A673 (cell line): ENCODE measurements around the gene ACTR5. TPM values are rescaled to one million over a fixed set of nuclear protein-coding genes. Genes with fewer than 3 reads are reported as not detected.

Source experiments
- BruUV-seq: library from RNA; stranded (reverse); fragments of 400-500 nt; replicated peaks from 2 replicates; lab custom pipeline; 2021; lab: Mats Ljungman, UMichigan
- CTCF ChIA-PET: fragments of 300-600 bp; sonication (Branson Sonifier 250); formaldehyde crosslinking; loops from one replicate; lab custom pipeline; 2022; ENCODE audit warnings: antibody characterized with exemption; lab: Charles Lee
- POLR2A ChIA-PET: fragments of 300-600 bp; sonication (Branson Sonifier 250); formaldehyde crosslinking; loops from one replicate; lab custom pipeline; 2022; ENCODE audit warnings: antibody characterized with exemption; ENCODE audit not compliant: low non-redundant PET; lab: Charles Lee
- DNase-seq: peaks from one replicate; pipeline ENCODE4 v3.0.0-alpha.2; 2015; ENCODE audit warnings: low spot score
- H3K27ac ChIP-seq: fragments of 200-600 bp; sonication (generic); 2 replicates; pipeline ENCODE4 v1.5.1; 2016; ENCODE audit warnings: mixed run types, low read depth, mild to moderate bottlenecking, mixed read lengths, antibody characterized with exemption, low read length; ENCODE audit not compliant: poor library complexity, severe bottlenecking
- H3K27me3 ChIP-seq: fragments of 200-600 bp; sonication (generic); replicated peaks from 2 replicates; pipeline ENCODE4 v1.6.1; 2017; ENCODE audit warnings: mixed run types, low read depth, mild to moderate bottlenecking, mixed read lengths, antibody characterized with exemption, low read length; ENCODE audit not compliant: insufficient read depth, poor library complexity
- H3K36me3 ChIP-seq: fragments of 200-600 bp; sonication (generic); 2 replicates; pipeline ENCODE4 v1.6.1; 2016; ENCODE audit warnings: mixed run types, mild to moderate bottlenecking, mixed read lengths, antibody characterized with exemption, low read length; ENCODE audit not compliant: insufficient read depth, poor library complexity, severe bottlenecking
- H3K4me1 ChIP-seq: fragments of 200-600 bp; sonication (generic); 2 replicates; pipeline ENCODE4 v1.6.1; 2017; ENCODE audit warnings: mixed run types, mild to moderate bottlenecking, mixed read lengths, antibody characterized with exemption, low read length; ENCODE audit not compliant: insufficient read depth, poor library complexity, severe bottlenecking
- H3K4me3 ChIP-seq: fragments of 200-600 bp; sonication (generic); 2 replicates; pipeline ENCODE4 v1.5.1; 2016; ENCODE audit warnings: low read depth, mixed run types, mild to moderate bottlenecking, mixed read lengths, low read length; ENCODE audit not compliant: poor library complexity, severe bottlenecking
- H3K9me3 ChIP-seq: fragments of 200-600 bp; sonication (generic); 2 replicates; pipeline ENCODE4 v1.6.1; 2016; ENCODE audit warnings: mixed run types, low read depth, mild to moderate bottlenecking, mixed read lengths, antibody characterized with exemption, low read length; ENCODE audit not compliant: poor library complexity, severe bottlenecking
- EZH2 ChIP-seq: fragments of 200-600 bp; sonication (generic); IDR thresholded peaks from 2 replicates; pipeline ENCODE4 v1.6.1; 2017; ENCODE audit warnings: borderline replicate concordance, low read depth, mild to moderate bottlenecking, mixed read lengths, antibody characterized with exemption, low read length; ENCODE audit not compliant: poor library complexity, severe bottlenecking
- intact Hi-C: fragments of 100-400 bp; cut with micrococcal nuclease; formaldehyde crosslinking; loops from one replicate; pipeline ENCODE4 v1.10.0; 2022; ENCODE audit not compliant: unreplicated experiment
- total RNA-seq: library from RNA; stranded (reverse); gene quantifications from 2 replicates; pipeline ENCODE4 v1.2.3, GENCODE V29; 2021
- TF ChIP-seq, protein P1 (sequence below): fragments of 300-800, 200-600 bp; sonication (generic); conservative IDR thresholded peaks from 2 replicates; pipeline ENCODE4 v1.5.1; 2017; ENCODE audit warnings: low read depth, mild to moderate bottlenecking, antibody characterized with exemption, low read length, moderate library complexity, mixed read lengths

Gene ACTR5
- total RNA-seq, 1 experiment from 2014 or later = 11.5 TPM

DNA sequence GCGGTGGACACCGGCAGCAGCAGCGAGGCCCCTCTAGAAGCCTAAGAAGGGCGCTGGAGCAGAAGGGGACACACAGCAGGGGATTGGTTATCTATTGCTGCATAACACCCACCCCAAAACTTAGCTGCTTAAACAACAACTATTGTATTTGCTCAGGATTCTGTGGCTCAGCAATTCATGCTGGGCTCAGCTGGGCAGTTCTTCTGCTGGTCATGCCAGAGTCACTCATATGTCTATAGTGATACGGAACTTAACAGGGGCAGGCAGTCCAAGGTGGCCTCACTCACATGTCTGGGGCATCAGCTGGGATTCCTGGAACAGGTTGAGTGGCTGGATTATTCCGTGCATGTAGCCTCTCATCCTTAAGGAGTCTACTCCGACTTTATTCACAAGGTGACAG is 39.6 kb downstream of the ACTR5 start:
- Histone ChIP-seq H3K9me3 (no peaks in the 10 kb centered on the region), H3K27me3 (no peaks in the 10 kb centered on the region), H3K4me1 (no peaks in the 10 kb centered on the region), H3K36me3 (no peaks in the 10 kb centered on the region), H3K27ac (no peak overlapping the region), H3K4me3 (no peak overlapping the region)
- TF ChIP-seq, protein P1, sequence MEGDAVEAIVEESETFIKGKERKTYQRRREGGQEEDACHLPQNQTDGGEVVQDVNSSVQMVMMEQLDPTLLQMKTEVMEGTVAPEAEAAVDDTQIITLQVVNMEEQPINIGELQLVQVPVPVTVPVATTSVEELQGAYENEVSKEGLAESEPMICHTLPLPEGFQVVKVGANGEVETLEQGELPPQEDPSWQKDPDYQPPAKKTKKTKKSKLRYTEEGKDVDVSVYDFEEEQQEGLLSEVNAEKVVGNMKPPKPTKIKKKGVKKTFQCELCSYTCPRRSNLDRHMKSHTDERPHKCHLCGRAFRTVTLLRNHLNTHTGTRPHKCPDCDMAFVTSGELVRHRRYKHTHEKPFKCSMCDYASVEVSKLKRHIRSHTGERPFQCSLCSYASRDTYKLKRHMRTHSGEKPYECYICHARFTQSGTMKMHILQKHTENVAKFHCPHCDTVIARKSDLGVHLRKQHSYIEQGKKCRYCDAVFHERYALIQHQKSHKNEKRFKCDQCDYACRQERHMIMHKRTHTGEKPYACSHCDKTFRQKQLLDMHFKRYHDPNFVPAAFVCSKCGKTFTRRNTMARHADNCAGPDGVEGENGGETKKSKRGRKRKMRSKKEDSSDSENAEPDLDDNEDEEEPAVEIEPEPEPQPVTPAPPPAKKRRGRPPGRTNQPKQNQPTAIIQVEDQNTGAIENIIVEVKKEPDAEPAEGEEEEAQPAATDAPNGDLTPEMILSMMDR = no peak
- no peak for TF ChIP-seq EZH2
- no TSS peak for BruUV-seq
- no peak for DNase-seq
- ChIA-PET CTCF (no interaction called here), POLR2A (no interaction called here)
- intact Hi-C loops = no loop called here

DNA sequence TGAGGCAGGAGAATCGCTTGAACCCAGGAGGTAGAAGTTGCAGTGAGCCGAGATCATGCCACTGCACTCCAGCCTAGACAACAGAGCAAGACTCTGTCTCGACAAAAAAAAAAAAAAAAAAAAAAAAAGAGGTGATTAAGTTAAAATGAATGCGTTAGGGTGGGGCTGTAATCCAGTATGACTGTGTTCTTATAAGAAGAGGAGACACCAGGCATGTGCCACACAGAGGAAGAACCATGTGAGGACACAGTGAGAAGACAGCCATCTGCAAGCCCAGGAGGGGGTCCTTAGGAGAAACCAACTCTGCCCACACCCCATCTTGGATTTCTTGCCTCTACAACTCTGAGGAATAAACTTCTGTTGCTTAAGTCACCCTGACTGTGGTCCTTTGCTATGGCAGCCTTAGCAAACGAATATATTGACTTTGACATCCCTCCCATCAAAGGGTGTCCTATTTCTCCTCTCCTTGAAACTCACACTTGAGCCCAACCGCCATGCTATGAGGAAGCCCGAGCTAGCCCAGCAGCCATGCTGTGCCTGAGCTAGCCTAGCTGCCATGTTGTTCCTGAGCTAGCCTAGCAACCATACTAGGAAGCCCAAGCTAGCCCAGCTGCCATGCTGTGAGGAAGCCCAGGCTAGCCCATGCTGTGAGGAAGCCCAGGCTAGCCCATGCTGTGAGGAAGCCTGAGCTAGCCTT is 41.4 kb downstream of the ACTR5 start:
- Histone ChIP-seq H3K9me3 (no peaks in the 10 kb centered on the region), H3K36me3 (no peaks in the 10 kb centered on the region), H3K4me3 (no peak overlapping the region), H3K4me1 (no peaks in the 10 kb centered on the region), H3K27ac (no peak overlapping the region), H3K27me3 (no peaks in the 10 kb centered on the region)
- TF ChIP-seq EZH2 = no peak
- TF ChIP-seq, protein P1 = no peak
- ChIA-PET CTCF (no interaction called here), POLR2A (no interaction called here)
- BruUV-seq = no TSS peak
- intact Hi-C loops = no loop called here
- no peak for DNase-seq

DNA sequence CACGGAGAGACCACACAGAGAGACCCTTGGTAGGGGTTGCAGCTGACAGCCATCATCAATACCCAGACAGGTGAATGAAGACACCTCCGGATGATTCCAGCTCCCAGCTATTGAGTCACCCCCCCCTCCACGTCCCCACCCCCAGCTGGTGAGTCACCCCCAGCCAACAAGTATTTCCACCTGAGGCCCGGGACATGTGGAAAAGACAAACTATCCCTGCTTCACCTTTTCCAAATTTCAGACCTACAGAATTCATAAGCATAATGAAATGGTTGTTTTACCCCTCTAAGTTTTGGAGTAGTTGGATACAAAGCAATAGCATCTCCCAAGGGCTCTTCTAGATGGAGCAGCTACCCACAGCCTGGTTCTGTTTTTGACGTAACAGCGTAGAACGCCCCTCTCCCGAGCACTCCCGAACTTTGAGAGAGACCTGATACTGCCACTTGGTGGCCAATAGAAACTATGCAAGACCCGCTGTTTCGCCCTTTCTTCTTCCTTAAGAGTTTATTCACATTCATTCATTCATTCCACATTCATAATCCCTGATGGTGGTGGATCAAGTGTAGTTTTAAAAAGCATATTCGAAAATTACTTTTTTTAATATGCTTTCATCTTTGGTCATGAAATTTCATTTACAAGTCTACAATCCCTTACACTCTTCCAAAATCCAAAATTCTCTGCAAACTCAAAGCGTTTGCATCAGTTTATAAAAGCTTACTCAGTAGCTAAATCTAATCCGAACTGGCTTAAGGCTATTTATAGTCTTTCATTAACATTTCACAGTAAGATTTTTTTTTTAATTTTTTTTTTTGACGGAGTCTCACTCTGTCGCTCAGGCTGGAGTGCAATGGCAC is 42.2 kb downstream of the ACTR5 start:
- ChIA-PET POLR2A (no interaction called here), CTCF (no interaction called here)
- intact Hi-C loops = no loop called here
- H3K36me3 ChIP-seq = no peaks in the 10 kb centered on the region
- H3K27ac ChIP-seq = no peak overlapping the region
- no TSS peak for BruUV-seq
- H3K9me3 ChIP-seq = no peaks in the 10 kb centered on the region
- DNase-seq = peak; percentile 58
- H3K4me3 ChIP-seq = no peak overlapping the region
- H3K27me3 ChIP-seq = no peaks in the 10 kb centered on the region
- no peaks in the 10 kb centered on the region for H3K4me1 ChIP-seq
- TF ChIP-seq EZH2 = no peak
- TF ChIP-seq, protein P1 = peak; percentile 59
